ENCODE measurements around the gene IER5L. TPM values are rescaled to one million over a fixed set of nuclear protein-coding genes. Genes with fewer than 3 reads are reported as not detected.

Gene IER5L
- total and polyA plus RNA-seq, 2 of the 8 experiments (the other 6 are each of a cell fraction or from before 2014, with no cell fraction given), result 0.65 to 1.0 TPM

DNA sequence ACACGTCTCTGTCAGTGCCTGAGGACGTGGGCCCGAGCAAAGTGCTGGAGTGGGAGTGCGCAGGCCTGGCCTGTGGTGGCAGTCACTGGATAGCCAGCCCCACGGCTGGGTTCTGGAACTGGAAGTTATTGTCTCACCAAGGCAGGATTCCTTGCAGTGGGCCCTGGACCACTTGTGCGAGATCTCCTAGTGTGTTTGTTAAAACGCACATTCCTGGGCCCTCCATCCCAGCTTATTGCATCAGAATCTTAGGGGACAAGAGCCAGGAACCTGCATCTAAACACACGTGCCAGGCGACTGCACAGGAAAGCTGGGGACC lies 40.0 kb downstream of the IER5L start:
- H2BK5ac ChIP-seq (ENCODE audit: low read depth, low read length), result no peak overlapping the region
- no peak overlapping the region for H2AFZ ChIP-seq (ENCODE audit: low read length)
- no peak overlapping the region for H4K8ac ChIP-seq (ENCODE audit: extremely low read depth, insufficient read depth, low read length)
- no peak overlapping the region for H3K56ac ChIP-seq (replicated peaks; ENCODE audit: insufficient read length, low read depth, low read length)
- ChIA-PET CTCF (ENCODE audit: partially characterized antibody) (interaction anchor here (0.6 to 36.8 kb wide), 27 partner anchors 8 to 485 kb away, joined by 3 to 831 read pairs (median 6); partner anchors contain the start of genes C9orf50, IER5L and NTMT1), POLR2A (ENCODE audit: partially characterized antibody) (interaction anchor here (1.1 to 3.4 kb wide), 5 partner anchors 8 to 473 kb away, joined by 3 to 28 read pairs (median 6); partner anchors contain the start of gene IER5L)
- H3K9ac ChIP-seq (replicated peaks in 1 of 4; ENCODE audit: extremely low read depth in 1 of 4, low read depth in 3 of 4, low read length in 3 of 4), result no peak overlapping the region
- no peaks in the 10 kb centered on the region for H3K9me3 ChIP-seq (ENCODE audit: insufficient read depth in 2 of 2, low read depth in 1 of 2, low read length in 1 of 2)
- H3K4me2 ChIP-seq (ENCODE audit: insufficient read depth in 1 of 2, low read depth in 2 of 2, low read length in 2 of 2), result no peak overlapping the region
- 89% methylated on average over 9 of the region's 9 CpGs; no CpG with 5 or more reads in 1 of the 2 experiments for WGBS, 2 experiments (ENCODE audit: extremely low coverage in 1 of 2, insufficient coverage in 1 of 2, insufficient read length in 1 of 2, insufficient replicate concordance in 2 of 2, low coverage in 1 of 2, low lambda C conversion rate in 2 of 2, missing lambda C conversion rate in 1 of 2)
- no peak overlapping the region for H3K23ac ChIP-seq (ENCODE audit: insufficient read length)
- no peak overlapping the region for H4K91ac ChIP-seq (replicated peaks; ENCODE audit: insufficient read length, low read length)
- H3K79me1 ChIP-seq (ENCODE audit: low read depth, low read length), result 0 out of 2 replicates have a peak, but pooled peaks cover 4% of the 10 kb centered on the region
- H2BK12ac ChIP-seq (ENCODE audit: low read depth, low read length), result no peak overlapping the region
- no peak overlapping the region for H3K14ac ChIP-seq (ENCODE audit: insufficient read length)
- H3K36me3 ChIP-seq (ENCODE audit: control insufficient read depth in 2 of 4, insufficient read depth in 4 of 4, low read length in 3 of 4), result peaks cover 2 to 27% (median 16%) of the 10 kb centered on the region in 4 experiments; a peak in 7 of 8 replicates
- H3K4me3 ChIP-seq (ENCODE audit: extremely low read depth in 1 of 4, insufficient read depth in 2 of 4, low read depth in 3 of 4, low read length in 4 of 4), result no peak overlapping the region
- H2BK15ac ChIP-seq (ENCODE audit: low read length), result no peak overlapping the region
- TF ChIP-seq CHD1 (IDR thresholded peaks at IDR 0.05; ENCODE audit: low read depth, low read length) (no peak), POLR2AphosphoS5 (IDR thresholded peaks at IDR 0.05; ENCODE audit: low read depth, low read length) (no peak), TEAD4 (IDR thresholded peaks at IDR 0.05; ENCODE audit: low read depth, low read length) (no peak), ASH2L (IDR thresholded peaks at IDR 0.05; ENCODE audit: low read length) (no peak), MAFK (IDR thresholded peaks at IDR 0.05; ENCODE audit: low read depth, low read length) (no peak), CHD2 (IDR thresholded peaks at IDR 0.05; ENCODE audit: low read length) (no peak), TCF12 (IDR thresholded peaks at IDR 0.05; ENCODE audit: low read depth, low read length) (no peak), KDM1A (IDR thresholded peaks at IDR 0.05; ENCODE audit: borderline replicate concordance, low read length) (no peak)
- TF ChIP-seq, protein P1, sequence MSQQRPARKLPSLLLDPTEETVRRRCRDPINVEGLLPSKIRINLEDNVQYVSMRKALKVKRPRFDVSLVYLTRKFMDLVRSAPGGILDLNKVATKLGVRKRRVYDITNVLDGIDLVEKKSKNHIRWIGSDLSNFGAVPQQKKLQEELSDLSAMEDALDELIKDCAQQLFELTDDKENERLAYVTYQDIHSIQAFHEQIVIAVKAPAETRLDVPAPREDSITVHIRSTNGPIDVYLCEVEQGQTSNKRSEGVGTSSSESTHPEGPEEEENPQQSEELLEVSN (IDR thresholded peaks at IDR 0.05), result no peak
- no peak for FAIRE-seq
- peaks cover 2 to 11% of the 10 kb centered on the region in 2 experiments; a peak in 2 of 4 replicates for H3K79me2 ChIP-seq (ENCODE audit: control insufficient read depth in 1 of 2, insufficient read depth in 2 of 2, low read length in 2 of 2)
- H2AK5ac ChIP-seq (ENCODE audit: low read depth, low read length), result no peak overlapping the region
- no peak overlapping the region for H2BK20ac ChIP-seq (ENCODE audit: low read length)
- H4K5ac ChIP-seq (ENCODE audit: insufficient read length, low read depth, low read length), result no peak overlapping the region
- H3K27me3 ChIP-seq (replicated peaks in 1 of 4; ENCODE audit: control insufficient read depth in 3 of 4, extremely low read depth in 1 of 4, insufficient read depth in 3 of 4, low read length in 3 of 4), result no peaks in the 10 kb centered on the region
- H3K27ac ChIP-seq (ENCODE audit: low read depth, low read length), result no peak overlapping the region
- H3K4ac ChIP-seq (replicated peaks; ENCODE audit: insufficient read length, low read depth, low read length), result no peak overlapping the region
- DNase-seq (ENCODE audit: low read depth in 1 of 2, low spot score in 2 of 2), result no peak
- H2BK120ac ChIP-seq (replicated peaks; ENCODE audit: low read depth, low read length), result no peak overlapping the region
- H3K23me2 ChIP-seq (ENCODE audit: low read depth, low read length), result peaks cover 11% of the 10 kb centered on the region; the same call in 1 of the 2 replicates
- H3K4me1 ChIP-seq (replicated peaks in 1 of 4; ENCODE audit: control insufficient read depth in 3 of 4, insufficient read depth in 4 of 4, low read length in 3 of 4), result peaks cover 23 to 34% (median 29%) of the 10 kb centered on the region in 4 experiments
- peaks cover 0 to 2% of the 10 kb centered on the region in 2 experiments for H4K20me1 ChIP-seq (replicated peaks in 1 of 2; ENCODE audit: control insufficient read depth in 1 of 2, insufficient read depth in 2 of 2, low read length in 2 of 2)
- no peak overlapping the region for H3K18ac ChIP-seq (ENCODE audit: extremely low read depth, low read length)
